OCI-LY7 (cell line): Measurements from ENCODE around the gene HS3ST3B1.

Source experiments
- EZH2phosphoT487 ChIP-seq: fragments of 200-600 bp; sonication (generic); IDR thresholded peaks from 2 replicates; pipeline ENCODE4 v1.6.1; 2018; ENCODE audit warnings: low read depth, borderline replicate concordance, mild to moderate bottlenecking, mixed run types, antibody characterized with exemption, low read length, moderate library complexity, mixed read lengths
- TF ChIP-seq, protein P1 (sequence below): fragments of 200-600 bp; sonication (generic); conservative IDR thresholded peaks from 2 replicates; pipeline ENCODE4 v1.5.1; 2014; ENCODE audit warnings: mild to moderate bottlenecking, antibody characterized with exemption, low read length, moderate library complexity, mixed read lengths

- TF ChIP-seq, protein P1, sequence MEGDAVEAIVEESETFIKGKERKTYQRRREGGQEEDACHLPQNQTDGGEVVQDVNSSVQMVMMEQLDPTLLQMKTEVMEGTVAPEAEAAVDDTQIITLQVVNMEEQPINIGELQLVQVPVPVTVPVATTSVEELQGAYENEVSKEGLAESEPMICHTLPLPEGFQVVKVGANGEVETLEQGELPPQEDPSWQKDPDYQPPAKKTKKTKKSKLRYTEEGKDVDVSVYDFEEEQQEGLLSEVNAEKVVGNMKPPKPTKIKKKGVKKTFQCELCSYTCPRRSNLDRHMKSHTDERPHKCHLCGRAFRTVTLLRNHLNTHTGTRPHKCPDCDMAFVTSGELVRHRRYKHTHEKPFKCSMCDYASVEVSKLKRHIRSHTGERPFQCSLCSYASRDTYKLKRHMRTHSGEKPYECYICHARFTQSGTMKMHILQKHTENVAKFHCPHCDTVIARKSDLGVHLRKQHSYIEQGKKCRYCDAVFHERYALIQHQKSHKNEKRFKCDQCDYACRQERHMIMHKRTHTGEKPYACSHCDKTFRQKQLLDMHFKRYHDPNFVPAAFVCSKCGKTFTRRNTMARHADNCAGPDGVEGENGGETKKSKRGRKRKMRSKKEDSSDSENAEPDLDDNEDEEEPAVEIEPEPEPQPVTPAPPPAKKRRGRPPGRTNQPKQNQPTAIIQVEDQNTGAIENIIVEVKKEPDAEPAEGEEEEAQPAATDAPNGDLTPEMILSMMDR: no peak
- no peak for TF ChIP-seq EZH2phosphoT487
These were observed 40.2 kb downstream of the HS3ST3B1 start for GRCh38 chr17:14340857-14341754.
